ENCODE measurements around the gene NDUFA12.

NDUFA12 gene

GRCh38 chr12:94980577-94980976 lies 22.9 kb downstream of the NDUFA12 start:
- no peak for DNase-seq (ENCODE audit: low read depth)

GRCh38 chr12:94979941-94980340 lies 23.6 kb downstream of the NDUFA12 start:
- DNase-seq (ENCODE audit: low read depth) = no peak

- DNase-seq (ENCODE audit: low read depth) = no peak
These were observed 25.6 kb downstream of the NDUFA12 start for GRCh38 chr12:94977766-94978468.

DNA sequence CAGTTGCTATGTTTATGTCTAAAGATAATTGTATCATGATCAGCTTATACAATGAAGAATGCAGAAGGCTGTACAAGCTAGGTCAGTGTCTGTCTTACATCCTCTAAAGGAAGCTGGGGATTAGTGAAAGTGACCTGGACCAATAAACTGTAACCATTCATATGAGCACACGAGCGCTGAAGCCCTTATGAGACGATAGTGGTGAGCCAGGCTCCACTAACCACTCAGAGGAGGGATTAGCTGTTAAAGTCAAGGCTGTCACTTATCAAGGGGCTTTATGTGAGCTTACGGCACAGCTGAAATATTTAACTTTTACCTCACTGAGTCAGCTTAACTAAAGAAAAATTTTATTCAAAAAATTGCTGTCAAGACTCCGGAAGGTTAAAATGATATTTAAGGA lies 30.3 kb downstream of the NDUFA12 start:
- no peak for DNase-seq (ENCODE audit: low read depth)

DNA sequence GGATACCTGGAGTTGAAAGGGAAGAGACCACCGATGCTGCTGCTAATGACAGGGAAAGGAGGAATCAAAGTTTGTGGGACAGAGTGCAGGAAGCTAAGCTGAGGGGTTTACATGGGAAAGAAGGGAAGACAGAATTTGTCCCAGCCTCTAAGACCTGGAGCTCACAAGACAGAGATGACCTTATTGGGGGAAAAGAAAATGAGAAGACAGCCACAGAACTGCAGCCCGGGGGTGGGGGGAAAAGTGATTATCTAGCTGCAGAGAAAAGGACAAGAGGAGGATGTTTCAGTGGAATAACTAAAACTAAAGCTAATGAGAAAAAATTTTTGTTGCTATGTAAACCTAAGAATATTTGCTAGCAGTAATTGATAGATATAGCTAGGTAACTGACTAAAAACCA lies 30.7 kb downstream of the NDUFA12 start:
- DNase-seq (ENCODE audit: low read depth) = no peak

DNA sequence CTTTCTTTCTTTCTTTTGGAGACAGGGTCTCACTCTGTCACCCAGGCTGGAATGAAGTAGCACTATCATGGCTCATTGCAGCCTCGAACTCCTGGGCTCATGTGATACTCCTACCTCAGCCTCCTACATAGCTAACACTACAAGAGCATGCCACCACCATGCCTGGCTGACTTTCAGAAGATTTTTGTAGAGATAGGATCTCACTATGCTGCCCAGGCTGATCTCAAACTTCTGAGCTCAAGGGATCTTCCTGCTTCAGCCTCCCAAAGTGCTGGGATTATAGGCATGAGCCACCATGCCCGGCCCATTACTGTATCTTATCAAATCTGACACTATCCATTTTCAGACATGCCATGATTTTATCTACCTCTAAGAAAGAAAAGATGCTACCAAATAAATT lies 31.6 kb downstream of the NDUFA12 start:
- no peak for DNase-seq (ENCODE audit: low read depth)

DNA sequence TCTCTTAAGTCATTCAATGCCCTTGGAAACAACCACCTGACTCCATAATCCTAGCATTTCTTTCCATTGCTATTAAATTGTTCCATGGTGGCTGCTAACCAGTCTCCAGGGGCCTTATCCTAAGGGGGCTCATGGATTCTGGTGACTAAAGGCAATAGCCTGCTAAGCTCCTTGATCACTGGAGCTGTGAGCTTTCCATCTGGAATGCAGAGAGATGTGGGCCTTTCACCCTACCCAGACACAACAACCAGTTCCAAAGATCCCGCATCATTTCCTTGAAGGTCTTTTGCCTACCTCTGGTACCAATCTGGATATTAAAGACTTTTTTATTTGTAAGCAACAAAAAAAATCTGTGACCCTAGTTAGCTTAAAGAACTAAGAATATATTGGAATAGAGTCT lies 32.9 kb downstream of the NDUFA12 start:
- no peak for DNase-seq (ENCODE audit: low read depth)

DNA sequence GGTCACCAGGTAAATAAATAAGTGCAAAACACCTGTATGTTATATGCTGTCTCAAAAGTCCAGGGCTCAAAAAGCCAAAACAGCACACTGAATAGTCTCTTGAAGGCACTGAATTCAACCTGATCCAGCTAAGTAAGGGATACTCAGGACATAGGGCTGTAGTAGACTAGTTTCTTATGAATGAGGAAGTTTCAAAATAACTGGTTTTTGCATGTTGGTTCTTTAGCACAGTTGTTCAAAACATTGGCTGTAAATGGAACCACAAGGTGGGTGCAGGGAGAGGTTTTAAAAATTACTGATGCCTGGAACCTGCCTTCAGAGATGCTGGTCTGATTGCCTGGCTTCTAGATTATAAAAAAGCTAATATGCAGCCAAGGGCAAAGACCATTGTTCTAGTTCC lies 34.1 kb downstream of the NDUFA12 start:
- DNase-seq (ENCODE audit: low read depth) = no peak

- no peak for DNase-seq (ENCODE audit: low read depth)
These were observed 37.4 kb downstream of the NDUFA12 start for GRCh38 chr12:94965982-94966630.

- no peak for DNase-seq (ENCODE audit: low read depth)
These were observed 39.8 kb downstream of the NDUFA12 start for GRCh38 chr12:94963649-94964048.

DNA sequence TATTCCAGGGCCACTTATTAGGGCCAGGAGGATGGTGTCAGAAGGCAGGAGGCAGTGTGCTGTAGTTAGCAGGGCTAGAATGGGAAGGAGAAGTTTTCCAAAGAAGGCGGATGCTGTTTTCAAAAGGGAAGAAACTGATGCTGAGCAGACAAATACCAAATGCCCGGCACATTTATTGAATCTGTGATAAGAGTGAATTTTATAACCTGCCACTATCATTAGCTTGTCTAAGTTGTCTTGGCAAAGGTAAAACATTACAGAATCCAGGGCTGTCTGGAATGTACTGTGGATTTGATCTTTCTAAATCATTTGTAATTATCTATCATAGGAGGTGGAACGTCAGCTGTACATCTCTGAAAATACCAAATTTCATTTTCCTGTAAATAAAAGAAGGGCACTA lies 40.8 kb downstream of the NDUFA12 start:
- no peak for DNase-seq (ENCODE audit: low read depth)

GRCh38 chr12:94961911-94962310 lies 41.6 kb downstream of the NDUFA12 start:
- DNase-seq (ENCODE audit: low read depth) = no peak

DNA sequence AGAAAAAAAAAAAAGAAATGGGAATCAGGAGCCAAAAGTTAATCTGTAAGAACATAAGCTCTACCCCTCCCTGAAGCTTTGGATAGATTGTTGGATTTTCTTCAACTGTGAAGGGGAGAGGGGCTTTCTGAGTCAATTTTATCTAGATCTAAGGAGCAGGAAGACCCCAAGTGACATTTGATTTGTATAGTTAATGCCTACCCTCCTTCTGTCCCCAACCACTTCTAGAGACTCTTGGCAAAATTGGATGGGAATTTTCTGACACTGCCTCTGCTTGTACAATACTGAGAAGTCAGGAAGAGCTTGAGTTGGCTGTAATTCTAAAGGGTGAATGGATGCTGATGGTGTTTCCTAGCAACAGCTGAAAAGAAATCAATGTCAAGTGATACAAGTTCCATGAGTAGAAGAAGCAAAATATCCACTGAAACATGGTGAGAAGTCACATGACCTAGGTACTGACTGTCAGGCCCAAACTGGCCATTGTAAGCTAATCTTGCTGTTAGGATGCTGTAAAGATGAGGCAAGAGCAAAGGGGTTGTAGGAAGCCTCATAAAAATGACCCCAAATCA lies 42.2 kb downstream of the NDUFA12 start:
- DNase-seq (ENCODE audit: low read depth) = no peak

DNA sequence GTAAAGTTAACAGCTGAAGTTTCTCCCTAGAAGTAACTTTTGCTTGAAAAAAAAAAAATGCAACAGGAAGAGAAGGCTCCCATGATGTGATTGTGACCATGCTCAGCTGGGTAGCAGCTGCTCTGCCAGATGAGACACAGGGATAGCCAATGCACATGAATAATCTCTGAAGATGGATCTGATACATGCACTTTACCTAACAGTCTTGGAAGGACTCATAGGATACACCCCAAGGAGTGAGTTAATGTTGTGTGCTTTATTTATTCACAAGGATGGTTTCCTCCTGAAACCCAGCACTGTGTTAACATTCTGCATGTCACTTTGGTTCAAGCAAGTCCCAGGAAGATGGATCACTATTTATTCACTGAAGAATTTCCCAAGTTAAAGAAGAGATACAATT lies 46.5 kb downstream of the NDUFA12 start:
- no peak for DNase-seq (ENCODE audit: low read depth)

- DNase-seq (ENCODE audit: low read depth) = no peak
These were observed 48.4 kb downstream of the NDUFA12 start for GRCh38 chr12:94954948-94955592.

- DNase-seq (ENCODE audit: low read depth) = no peak
These were observed 49.3 kb downstream of the NDUFA12 start for GRCh38 chr12:94954029-94954685.

DNA sequence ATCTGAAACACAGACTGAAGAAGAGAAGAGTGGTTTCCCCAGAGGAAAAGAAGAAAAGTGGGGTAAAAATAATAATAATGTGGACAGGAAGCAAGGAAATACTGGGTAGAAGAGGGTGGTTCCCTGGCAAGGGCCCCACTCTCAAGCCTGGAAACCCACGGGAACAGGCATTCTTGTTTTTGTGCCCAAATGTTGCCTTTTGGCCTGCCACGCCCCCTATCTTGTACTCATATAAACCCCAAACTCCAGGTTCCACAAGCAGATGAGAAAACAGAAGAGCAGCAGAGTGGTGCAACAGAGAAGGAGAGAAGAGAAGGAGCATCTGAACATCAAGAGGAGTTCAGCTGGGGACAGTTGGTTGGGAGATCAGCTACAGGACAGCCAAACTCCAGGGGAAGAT lies 51.2 kb downstream of the NDUFA12 start:
- DNase-seq (ENCODE audit: low read depth) = no peak

- DNase-seq (ENCODE audit: low read depth) = no peak
These were observed 52.2 kb downstream of the NDUFA12 start for GRCh38 chr12:94951071-94951934.

- no peak for DNase-seq (ENCODE audit: low read depth)
These were observed 55.2 kb downstream of the NDUFA12 start for GRCh38 chr12:94948232-94948810.

- no peak for DNase-seq (ENCODE audit: low read depth)
These were observed 60.8 kb downstream of the NDUFA12 start for GRCh38 chr12:94942663-94943062.

DNA sequence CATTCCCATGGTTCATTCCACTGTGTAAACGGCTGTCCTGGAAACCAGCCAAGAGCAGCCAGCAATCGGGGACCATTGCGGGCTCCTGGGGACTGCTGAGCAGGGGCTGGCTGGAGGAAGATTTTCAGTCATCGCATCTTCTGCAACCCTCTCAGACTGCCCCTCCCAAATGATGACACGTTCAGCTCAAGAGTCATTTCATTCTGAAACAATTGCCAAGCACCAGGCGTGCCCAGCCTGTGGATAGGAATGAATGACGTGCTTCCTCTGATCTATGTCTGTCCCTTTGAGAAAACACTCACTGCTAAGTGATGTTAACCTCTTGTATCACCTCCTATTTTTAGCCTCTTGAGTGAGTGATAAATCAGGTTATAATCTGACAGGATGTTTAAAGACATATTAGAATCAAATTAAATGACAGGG lies 62.0 kb downstream of the NDUFA12 start:
- peak; percentile 20 for DNase-seq (ENCODE audit: low read depth)

Data from stimulated activated CD8-positive, alpha-beta memory T cell treated with anti-CD3 and anti-CD28 coated beads, Interleukin-12 subunit alpha, Interleukin-12 subunit beta, amount 100 ng/mL, for 1 hour (primary cell).